Measurements from ENCODE around the gene UBQLN1. TPM values are rescaled to one million over a fixed set of nuclear protein-coding genes. Genes with fewer than 3 reads are reported as not detected.

UBQLN1 gene
- 197 TPM for total RNA-seq

DNA sequence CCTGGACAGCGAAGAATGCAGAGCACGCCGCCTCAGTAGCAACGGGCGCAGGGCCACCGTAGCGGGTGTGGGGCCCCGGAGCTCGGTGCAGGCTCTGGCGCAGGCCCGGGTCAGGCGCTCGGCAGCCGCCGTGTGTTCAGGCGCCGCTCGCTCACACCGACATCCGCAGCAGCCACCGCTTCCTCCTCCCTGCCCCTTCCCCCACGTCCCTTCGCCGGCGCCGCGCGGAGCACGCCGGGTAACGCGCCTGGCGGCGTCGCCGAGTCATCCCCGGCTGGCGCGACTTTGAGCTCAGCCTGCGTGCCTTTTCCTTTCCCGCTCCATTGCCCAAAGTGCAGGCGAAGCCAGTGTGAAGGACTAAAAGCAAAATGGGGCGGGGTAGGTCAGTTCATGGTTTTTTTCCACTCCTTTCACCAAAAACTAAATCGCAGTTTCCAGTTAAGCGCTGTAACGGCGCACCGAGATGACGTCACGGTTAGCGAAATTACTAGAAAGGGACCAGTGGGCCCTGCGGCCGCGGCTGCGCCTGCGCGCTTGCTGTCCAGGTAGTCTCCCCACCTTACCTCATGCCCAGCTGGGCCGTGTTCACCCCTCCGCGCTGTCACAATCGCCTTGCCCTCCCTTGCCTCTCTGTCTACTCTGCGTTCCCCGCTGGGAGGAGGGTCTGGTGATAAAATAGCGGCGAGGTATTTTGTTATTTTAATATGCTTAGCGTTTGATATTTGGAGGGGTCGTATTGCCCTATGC, at the start of gene UBQLN1:
UBQLN1 (minus strand) TSS at position 191 of the 747 bp plus-strand sequence. CDS start 279 bp downstream, outside the sequence.

DNA sequence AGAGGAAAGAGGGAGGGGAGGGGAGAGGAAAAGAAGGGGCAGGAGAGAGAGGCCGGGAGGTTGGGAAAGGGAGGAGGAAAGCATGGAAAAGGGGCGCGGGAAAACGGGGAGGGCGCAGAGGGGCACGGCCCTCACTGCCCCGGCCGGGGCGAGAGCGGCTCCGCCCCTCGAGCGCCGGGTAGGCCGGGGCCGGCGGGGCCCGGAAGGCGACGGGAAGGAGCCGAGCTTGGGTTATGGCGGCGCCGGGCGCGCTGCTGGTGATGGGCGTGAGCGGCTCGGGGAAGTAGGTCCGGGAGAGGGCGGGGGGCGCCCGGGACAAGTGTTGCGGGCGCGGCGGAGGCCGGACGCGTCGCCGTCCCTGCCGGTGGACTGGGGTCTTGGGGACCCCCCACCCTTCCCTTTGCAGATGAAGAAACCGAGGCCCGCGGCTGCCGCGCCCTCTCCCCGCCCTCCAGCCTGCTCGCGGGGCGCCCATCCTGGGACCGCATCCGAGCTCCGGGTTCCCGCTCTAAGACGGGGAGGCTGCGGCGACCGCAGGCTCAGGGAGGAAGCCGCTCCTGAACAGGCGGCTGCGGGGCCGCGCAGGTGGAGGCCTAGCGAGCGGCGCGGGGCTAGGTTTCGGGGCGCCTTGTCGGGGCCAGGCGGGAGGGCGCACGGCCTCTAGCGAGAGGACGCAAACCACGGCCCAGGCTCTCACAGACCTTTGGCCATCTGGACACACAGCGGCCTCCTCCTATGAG, 84.6 kb downstream of the UBQLN1 start, which contains the start of gene IDNK:
IDNK (plus strand) TSS at position 205 of the 740 bp plus-strand sequence; CDS start at position 234, 29 bp downstream.

Other genes with a start within 250 kb of the UBQLN1 start
- gene FRMD3, start 169.6 kb downstream of the UBQLN1 start, total RNA-seq: 32.1 TPM
- 3.5 TPM for gene IDNK, start 84.8 kb downstream of the UBQLN1 start, total RNA-seq
- 34.0 TPM for gene GKAP1, start 109.8 kb upstream of the UBQLN1 start, total RNA-seq
- 26.2 TPM for gene KIF27, start 213.5 kb upstream of the UBQLN1 start, total RNA-seq